Mesenchymal stem cell (in vitro differentiated cells and primary cell): ENCODE results near the gene FAM20B.
A peak's percentile ranks its signal among the peaks of the same experiment; 100 is the strongest.

Experiments used
- DNase-seq: peaks from one replicate; pipeline ENCODE4 v3.0.0-alpha.2; 2013
- H2AFZ ChIP-seq: one replicate; pipeline ENCODE4 v1.6.1; 2013; ENCODE audit warnings: low read depth, mild to moderate bottlenecking, control low read depth, inconsistent platforms, low read length, moderate library complexity
- H2AK5ac ChIP-seq: 2 replicates; pipeline ENCODE4 v1.6.1; 2013; ENCODE audit warnings: low read length, moderate library complexity, mild to moderate bottlenecking, inconsistent platforms; ENCODE audit not compliant: severe bottlenecking
- H2BK120ac ChIP-seq: one replicate; pipeline ENCODE4 v1.6.1; 2013; ENCODE audit warnings: low read depth, mild to moderate bottlenecking, inconsistent platforms, low read length, moderate library complexity
- H2BK12ac ChIP-seq, 2 experiments: one replicate each; pipeline ENCODE4 v1.6.1; 2013; ENCODE audit warnings: inconsistent platforms in 2 of 2, low read length in 2 of 2, mild to moderate bottlenecking in 2 of 2, moderate library complexity in 2 of 2, control low read depth in 1 of 2
- H2BK15ac ChIP-seq: one replicate; pipeline ENCODE4 v1.6.1; 2013; ENCODE audit warnings: mild to moderate bottlenecking, low read depth, inconsistent platforms; ENCODE audit not compliant: poor library complexity, severe bottlenecking
- H2BK5ac ChIP-seq: 2 replicates; pipeline ENCODE4 v1.6.1; 2013; ENCODE audit warnings: low read depth, mild to moderate bottlenecking, low read length, control low read depth, inconsistent platforms; ENCODE audit not compliant: poor library complexity, severe bottlenecking
- H3K14ac ChIP-seq, 2 experiments: one replicate each; pipeline ENCODE4 v1.6.1; 2013; ENCODE audit warnings: inconsistent platforms in 2 of 2, low read length in 2 of 2, control low read depth in 1 of 2, mild to moderate bottlenecking in 1 of 2, moderate library complexity in 1 of 2
- H3K18ac ChIP-seq, 2 experiments: one replicate each; pipeline ENCODE4 v1.6.1; 2013; ENCODE audit warnings: inconsistent platforms in 2 of 2, low read length in 2 of 2, control low read depth in 1 of 2, low read depth in 1 of 2, mild to moderate bottlenecking in 1 of 2
- H3K23ac ChIP-seq, 2 experiments: one replicate each; pipeline ENCODE4 v1.6.1; 2013; ENCODE audit warnings: inconsistent platforms in 2 of 2, low read length in 2 of 2, mild to moderate bottlenecking in 2 of 2, moderate library complexity in 2 of 2, control low read depth in 1 of 2
- H3K27ac ChIP-seq: 2 replicates; pipeline ENCODE4 v1.5.1; 2013; ENCODE audit warnings: mild to moderate bottlenecking, moderate library complexity, low read length, control low read depth, inconsistent platforms; ENCODE audit not compliant: poor library complexity, severe bottlenecking
- H3K27me3 ChIP-seq, 2 experiments: 2 replicates each; pipeline versions ENCODE4 v1.6.1 to v1.7.0; 2013; ENCODE audit warnings: low read length in 2 of 2, mild to moderate bottlenecking in 2 of 2, moderate library complexity in 2 of 2, control low read depth in 1 of 2, inconsistent platforms in 1 of 2; ENCODE audit not compliant: control insufficient read depth in 1 of 2, insufficient read depth in 1 of 2
- H3K36me3 ChIP-seq, 2 experiments: 2 replicates each; pipeline versions ENCODE4 v1.6.1 to v1.7.0; 2013; ENCODE audit warnings: low read length in 2 of 2, control low read depth in 1 of 2, inconsistent platforms in 1 of 2, low read depth in 1 of 2, mild to moderate bottlenecking in 1 of 2; ENCODE audit not compliant: insufficient read depth in 2 of 2, control insufficient read depth in 1 of 2
- H3K4ac ChIP-seq, 2 experiments: one replicate each; pipeline ENCODE4 v1.6.1; 2013; ENCODE audit warnings: inconsistent platforms in 2 of 2, low read length in 2 of 2, mild to moderate bottlenecking in 2 of 2, moderate library complexity in 2 of 2, control low read depth in 1 of 2, low read depth in 1 of 2
- H3K4me1 ChIP-seq: 2 replicates; pipeline ENCODE4 v1.6.1; 2013; ENCODE audit warnings: low read depth, low read length, control low read depth; ENCODE audit not compliant: control insufficient read depth, insufficient read depth
- H3K4me2 ChIP-seq: 2 replicates; pipeline ENCODE4 v1.6.1; 2013; ENCODE audit warnings: low read length, mild to moderate bottlenecking, inconsistent platforms; ENCODE audit not compliant: poor library complexity, severe bottlenecking
- H3K4me3 ChIP-seq, 2 experiments: 2 replicates each; pipeline versions ENCODE4 v1.5.1 to v1.7.0; 2013; ENCODE audit warnings: low read length in 2 of 2, mild to moderate bottlenecking in 2 of 2, control low read depth in 1 of 2, low read depth in 1 of 2; ENCODE audit not compliant: insufficient read depth in 1 of 2
- H3K79me1 ChIP-seq: replicated peaks from 2 replicates; pipeline ENCODE4 v1.6.1; 2013; ENCODE audit warnings: mild to moderate bottlenecking, control low read depth, low read length, inconsistent platforms; ENCODE audit not compliant: poor library complexity, severe bottlenecking
- H3K9ac ChIP-seq: 2 replicates; pipeline ENCODE4 v1.7.0; 2013; ENCODE audit warnings: mild to moderate bottlenecking, low read length, moderate library complexity
- H3K9me3 ChIP-seq: 2 replicates; pipeline ENCODE4 v1.7.0; 2013; ENCODE audit warnings: mild to moderate bottlenecking, low read length; ENCODE audit not compliant: control insufficient read depth
- H4K8ac ChIP-seq: one replicate; pipeline ENCODE4 v1.6.1; 2013; ENCODE audit warnings: inconsistent platforms, mild to moderate bottlenecking, low read length, moderate library complexity
- H4K91ac ChIP-seq: one replicate; pipeline ENCODE4 v1.6.1; 2013; ENCODE audit warnings: mild to moderate bottlenecking, low read length, inconsistent platforms
- WGBS: methylation state at CpG from one replicate; pipeline ENCODE4 v1.1.7; 2013; ENCODE audit warnings: mixed read lengths; 5-methylcytosine and 5-hydroxymethylcytosine counted together

FAM20B gene

DNA sequence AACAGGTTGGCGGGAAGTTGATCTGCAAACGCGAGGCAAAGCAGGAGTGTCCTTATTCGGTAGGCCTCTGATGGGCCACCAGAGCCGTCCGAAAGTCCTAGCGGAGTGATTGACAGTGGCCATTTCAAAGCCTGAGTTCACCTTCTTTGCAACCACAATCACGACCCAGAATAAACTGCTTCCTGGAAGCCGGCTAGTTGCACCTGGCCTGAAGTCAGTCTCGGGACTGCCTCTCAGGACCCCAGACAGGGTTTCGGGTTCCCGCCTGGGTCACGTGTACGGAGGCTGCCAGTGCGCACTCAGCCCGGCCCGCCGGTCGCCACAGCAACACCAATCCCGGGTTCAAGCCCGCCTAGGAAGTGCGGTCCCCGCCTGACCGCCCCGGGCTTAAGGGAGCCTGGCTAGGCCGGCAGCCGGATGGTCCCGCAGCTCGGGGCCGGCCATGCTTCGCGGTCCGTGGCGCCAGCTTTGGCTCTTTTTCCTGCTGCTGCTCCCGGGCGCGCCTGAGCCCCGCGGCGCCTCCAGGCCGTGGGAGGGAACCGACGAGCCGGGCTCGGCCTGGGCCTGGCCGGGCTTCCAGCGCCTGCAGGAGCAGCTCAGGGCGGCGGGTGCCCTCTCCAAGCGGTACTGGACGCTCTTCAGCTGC, 56.1 kb downstream of the FAM20B start, which contains the start of gene TOR3A:
Gene TOR3A (plus strand): TSS at position 384 of the 646 bp plus-strand sequence. CDS start 59 bp downstream, at position 443.
- H3K27me3 ChIP-seq = no peaks in the 10 kb centered on the region
- H3K23ac ChIP-seq = peak within 1 kb of the TSS in 1 of 2 experiments; percentile 66
- H3K18ac ChIP-seq = peak within 1 kb of the TSS; percentile 73 to 94
- peak within 1 kb of the TSS; percentile 46 for H2BK5ac ChIP-seq
- peak within 1 kb of the TSS; percentile 98 for H2AFZ ChIP-seq
- peak within 1 kb of the TSS; percentile 94 for H3K4me2 ChIP-seq
- no peak within 1 kb of the TSS for H2AK5ac ChIP-seq
- under 1% methylated on average over 51 of the region's 51 CpGs for WGBS
- H3K36me3 ChIP-seq = peaks cover 9 to 10% of the 10 kb centered on the region in 2 experiments
- H2BK12ac ChIP-seq = peak within 1 kb of the TSS in 1 of 2 experiments; percentile 37
- H4K91ac ChIP-seq = peak within 1 kb of the TSS; percentile 89
- peaks cover 10% of the 10 kb centered on the region for H3K4me1 ChIP-seq
- peak; percentile 88 for DNase-seq
- peak within 1 kb of the TSS; percentile 90 for H4K8ac ChIP-seq
- H3K4me3 ChIP-seq = peak within 1 kb of the TSS; percentile 77 to 98
- peak within 1 kb of the TSS; percentile 80 for H2BK15ac ChIP-seq
- peaks cover 22% of the 10 kb centered on the region for H3K79me1 ChIP-seq
- peak within 1 kb of the TSS; percentile 58 for H3K27ac ChIP-seq
- peak within 1 kb of the TSS; percentile 96 for H3K9ac ChIP-seq
- H3K4ac ChIP-seq = peak within 1 kb of the TSS in 1 of 2 experiments; percentile 76
- H3K9me3 ChIP-seq = no peaks in the 10 kb centered on the region
- H2BK120ac ChIP-seq = peak within 1 kb of the TSS; percentile 83
- H3K14ac ChIP-seq = peak within 1 kb of the TSS; percentile 94

DNA sequence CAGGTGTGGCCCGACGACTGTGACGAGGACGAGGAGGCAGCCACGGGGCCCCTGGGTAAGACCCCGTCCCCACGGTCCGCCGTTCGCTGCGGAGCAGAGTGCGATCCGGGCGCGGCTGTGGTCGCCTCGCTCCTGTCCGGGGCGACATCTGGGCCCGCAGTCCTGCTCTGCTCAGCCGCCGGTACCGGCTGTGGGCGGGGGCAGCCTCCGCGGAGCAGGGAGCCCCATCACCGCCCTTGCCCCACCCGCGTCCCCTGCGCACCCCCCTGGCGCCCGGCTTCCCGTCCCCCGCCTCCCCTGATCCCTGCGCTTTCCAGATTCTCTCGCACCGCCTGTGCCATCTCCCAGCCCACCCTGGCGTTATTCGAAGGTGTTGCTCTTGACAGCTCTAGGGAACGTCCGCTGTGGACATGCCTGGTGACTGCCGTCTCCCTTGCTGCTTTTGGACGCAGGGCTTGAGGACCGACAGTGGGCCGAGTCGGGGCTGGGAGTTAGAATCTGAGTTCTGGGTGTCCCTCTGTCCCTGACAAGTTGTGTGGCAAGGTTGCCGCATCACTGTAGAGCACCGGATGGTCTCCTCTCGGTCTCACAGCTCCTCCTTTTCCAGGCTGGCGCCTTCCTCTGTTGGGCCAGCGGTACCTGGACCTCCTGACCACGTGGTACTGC, 56.8 kb downstream of the FAM20B start:
- Histone ChIP-seq H2BK12ac (peak overlapping the region in 1 of 2 experiments; percentile 37), H3K9me3 (no peaks in the 10 kb centered on the region), H3K27me3 (no peaks in the 10 kb centered on the region), H3K79me1 (peaks cover 23% of the 10 kb centered on the region), H3K9ac (peak overlapping the region; percentile 96), H3K27ac (peak overlapping the region; percentile 8), H2BK120ac (peak overlapping the region; percentile 83), H2BK15ac (peak overlapping the region; percentile 80), H3K4ac (peak overlapping the region in 1 of 2 experiments; percentile 76), H3K4me2 (peak overlapping the region; percentile 94), H3K23ac (peak overlapping the region in 1 of 2 experiments; percentile 66), H3K4me3 (peak overlapping the region; percentile 77 to 98), H3K18ac (peak overlapping the region; percentile 73 to 94), H3K14ac (peak overlapping the region; percentile 94), H2BK5ac (peak overlapping the region; percentile 46), H4K91ac (peak overlapping the region; percentile 89), H4K8ac (peak overlapping the region; percentile 90), H2AK5ac (no peak overlapping the region), H3K36me3 (peaks cover 9 to 11% of the 10 kb centered on the region in 2 experiments), H2AFZ (peak overlapping the region; percentile 98), H3K4me1 (peaks cover 11% of the 10 kb centered on the region)
- WGBS = under 1% methylated on average over 39 of the region's 52 CpGs
- DNase-seq = peak; percentile 42

DNA sequence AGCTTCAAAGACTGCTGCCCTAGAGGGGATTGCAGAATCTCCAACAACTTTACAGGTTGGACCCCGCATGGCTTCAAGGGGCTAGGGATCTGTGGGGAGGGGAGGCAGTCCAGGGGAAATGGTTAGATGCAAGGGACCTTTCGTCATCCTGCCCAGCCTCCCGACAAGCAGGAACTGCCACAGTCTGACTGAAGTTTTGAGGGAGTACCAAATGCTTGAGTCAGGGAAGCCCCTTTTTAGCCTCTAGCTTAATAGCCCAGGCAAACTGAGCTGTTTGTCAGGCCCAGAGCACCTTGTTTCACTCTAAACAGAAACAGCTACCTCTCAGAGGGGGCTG, 57.3 kb downstream of the FAM20B start:
- DNase-seq = peak; percentile 48
- Histone ChIP-seq H3K4me1 (peaks cover 16% of the 10 kb centered on the region), H3K36me3 (peaks cover 11 to 12% of the 10 kb centered on the region in 2 experiments), H3K9me3 (no peaks in the 10 kb centered on the region), H2BK5ac (no peak overlapping the region), H3K14ac (peak overlapping the region in 1 of 2 experiments; percentile 64), H3K18ac (peak overlapping the region in 1 of 2 experiments; percentile 94), H3K79me1 (peaks cover 23% of the 10 kb centered on the region), H4K8ac (peak overlapping the region; percentile 2), H2BK120ac (no peak overlapping the region), H3K4me3 (peak overlapping the region; percentile 77 to 98), H2BK15ac (no peak overlapping the region), H3K9ac (peak overlapping the region; percentile 96), H2AK5ac (no peak overlapping the region), H3K27ac (peak overlapping the region; percentile 8), H2BK12ac (no peak overlapping the region), H4K91ac (no peak overlapping the region), H3K4me2 (peak overlapping the region; percentile 94), H3K4ac (no peak overlapping the region), H2AFZ (no peak overlapping the region), H3K23ac (peak overlapping the region in 1 of 2 experiments; percentile 66), H3K27me3 (no peaks in the 10 kb centered on the region)
- 21% methylated on average over 3 of the region's 3 CpGs for WGBS

DNA sequence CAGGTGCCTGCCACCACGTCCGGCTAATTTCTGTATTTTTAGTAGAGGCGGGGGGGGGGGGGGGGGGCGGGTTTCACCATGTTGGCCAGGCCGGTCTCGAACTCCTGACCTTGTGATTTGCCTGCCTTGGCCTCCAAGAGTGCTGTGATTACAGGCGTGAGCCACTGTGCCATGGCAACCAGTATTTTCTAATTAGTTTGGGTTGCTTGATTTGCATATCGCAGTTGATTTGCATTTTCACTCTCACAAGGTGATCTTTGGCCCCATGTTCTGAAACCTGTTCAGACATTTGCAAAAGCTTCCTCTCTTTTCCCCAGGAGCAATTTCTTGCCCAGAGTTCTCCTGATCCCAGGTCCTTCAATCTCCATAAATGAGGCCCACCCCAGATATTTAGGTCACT, 57.8 kb downstream of the FAM20B start:
- Histone ChIP-seq H3K18ac (no peak overlapping the region), H3K79me1 (peaks cover 23% of the 10 kb centered on the region), H2BK5ac (no peak overlapping the region), H2AK5ac (no peak overlapping the region), H3K4me3 (no peak overlapping the region), H3K14ac (no peak overlapping the region), H2BK12ac (no peak overlapping the region), H3K9ac (peak overlapping the region; percentile 26), H3K4me1 (peaks cover 16% of the 10 kb centered on the region), H3K9me3 (no peaks in the 10 kb centered on the region), H3K27ac (no peak overlapping the region), H4K91ac (no peak overlapping the region), H4K8ac (no peak overlapping the region), H3K4me2 (no peak overlapping the region), H3K36me3 (peaks cover 12 to 15% of the 10 kb centered on the region in 2 experiments), H3K4ac (no peak overlapping the region), H2BK120ac (no peak overlapping the region), H3K27me3 (no peaks in the 10 kb centered on the region), H2BK15ac (no peak overlapping the region), H3K23ac (no peak overlapping the region), H2AFZ (no peak overlapping the region)
- DNase-seq = no peak
- WGBS = 93% methylated on average over 8 of the region's 8 CpGs
